ENCODE measurements around the gene PAK5. TPM values are rescaled to one million over a fixed set of nuclear protein-coding genes. Genes with fewer than 3 reads are reported as not detected.

Gene PAK5
- total RNA-seq, 4 donors from 2014 or later, result 0.04 to 0.34 (median 0.24) TPM

DNA sequence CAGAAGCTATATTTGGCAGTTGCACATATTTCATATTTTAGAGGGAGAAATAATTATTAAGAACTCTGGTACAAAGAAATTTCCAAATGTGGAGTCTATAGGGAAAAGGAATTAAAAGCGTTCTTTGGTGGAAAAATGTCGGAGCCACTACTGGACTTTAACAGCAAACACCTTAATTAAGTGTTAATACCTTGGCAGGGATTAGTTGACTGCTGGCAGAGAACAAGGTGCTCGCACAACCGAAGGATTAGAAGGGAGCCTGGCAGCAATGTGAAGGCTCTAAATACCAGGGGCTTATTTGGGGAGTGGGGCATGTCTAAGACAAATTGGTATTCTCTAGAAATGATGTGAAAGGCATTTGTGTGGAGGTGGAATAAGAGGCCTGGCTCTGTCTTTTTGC is 98.9 kb downstream of the PAK5 start:
- Histone ChIP-seq H3K36me3 (no peaks in the 10 kb centered on the region), H3K4me3 (no peak overlapping the region), H3K9me3 (no peaks in the 10 kb centered on the region), H3K27me3 (no peaks in the 10 kb centered on the region), H3K27ac (no peak overlapping the region), H3K4me1 (no peaks in the 10 kb centered on the region)
- intact Hi-C loops (cut with DNase I), result no loop called here
- 63 to 72% methylated on average over 4 of the region's 4 CpGs for WGBS, 2 donors
- DNase-seq, result no peak
- TF ChIP-seq, protein P1, sequence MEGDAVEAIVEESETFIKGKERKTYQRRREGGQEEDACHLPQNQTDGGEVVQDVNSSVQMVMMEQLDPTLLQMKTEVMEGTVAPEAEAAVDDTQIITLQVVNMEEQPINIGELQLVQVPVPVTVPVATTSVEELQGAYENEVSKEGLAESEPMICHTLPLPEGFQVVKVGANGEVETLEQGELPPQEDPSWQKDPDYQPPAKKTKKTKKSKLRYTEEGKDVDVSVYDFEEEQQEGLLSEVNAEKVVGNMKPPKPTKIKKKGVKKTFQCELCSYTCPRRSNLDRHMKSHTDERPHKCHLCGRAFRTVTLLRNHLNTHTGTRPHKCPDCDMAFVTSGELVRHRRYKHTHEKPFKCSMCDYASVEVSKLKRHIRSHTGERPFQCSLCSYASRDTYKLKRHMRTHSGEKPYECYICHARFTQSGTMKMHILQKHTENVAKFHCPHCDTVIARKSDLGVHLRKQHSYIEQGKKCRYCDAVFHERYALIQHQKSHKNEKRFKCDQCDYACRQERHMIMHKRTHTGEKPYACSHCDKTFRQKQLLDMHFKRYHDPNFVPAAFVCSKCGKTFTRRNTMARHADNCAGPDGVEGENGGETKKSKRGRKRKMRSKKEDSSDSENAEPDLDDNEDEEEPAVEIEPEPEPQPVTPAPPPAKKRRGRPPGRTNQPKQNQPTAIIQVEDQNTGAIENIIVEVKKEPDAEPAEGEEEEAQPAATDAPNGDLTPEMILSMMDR (IDR thresholded peaks at IDR 0.05), result no peak

DNA sequence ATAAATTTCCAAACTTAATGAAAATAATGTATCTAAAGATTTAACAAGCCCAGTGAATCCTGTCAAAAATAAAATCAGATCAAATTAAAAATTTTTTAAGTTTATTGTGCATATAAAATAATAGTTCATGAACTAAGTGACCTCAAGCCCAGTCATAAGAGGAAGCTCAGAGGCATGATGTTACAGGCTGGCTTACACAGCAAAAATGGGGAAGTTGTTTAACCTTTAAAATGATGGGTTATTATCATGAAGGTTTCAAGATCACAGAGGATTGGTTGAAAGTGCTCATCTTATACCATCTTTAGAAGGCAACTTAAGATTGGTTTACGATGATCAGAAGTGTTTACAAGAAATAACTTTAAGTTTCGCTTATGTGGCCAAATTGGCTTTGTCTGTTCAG is 102.5 kb downstream of the PAK5 start:
- no peaks in the 10 kb centered on the region for H3K27me3 ChIP-seq
- H3K9me3 ChIP-seq, result no peaks in the 10 kb centered on the region
- no peak overlapping the region for H3K27ac ChIP-seq
- TF ChIP-seq, protein P1 (IDR thresholded peaks at IDR 0.05), result no peak
- no peak for TF ChIP-seq POLR2A (IDR thresholded peaks at IDR 0.05)
- no peaks in the 10 kb centered on the region for H3K36me3 ChIP-seq
- no peak for DNase-seq
- 82 to 84% methylated on average over 2 of the region's 2 CpGs for WGBS, 2 donors
- H3K4me1 ChIP-seq, result no peaks in the 10 kb centered on the region
- intact Hi-C loops (cut with DNase I), result no loop called here
- H3K4me3 ChIP-seq, result no peak overlapping the region

DNA sequence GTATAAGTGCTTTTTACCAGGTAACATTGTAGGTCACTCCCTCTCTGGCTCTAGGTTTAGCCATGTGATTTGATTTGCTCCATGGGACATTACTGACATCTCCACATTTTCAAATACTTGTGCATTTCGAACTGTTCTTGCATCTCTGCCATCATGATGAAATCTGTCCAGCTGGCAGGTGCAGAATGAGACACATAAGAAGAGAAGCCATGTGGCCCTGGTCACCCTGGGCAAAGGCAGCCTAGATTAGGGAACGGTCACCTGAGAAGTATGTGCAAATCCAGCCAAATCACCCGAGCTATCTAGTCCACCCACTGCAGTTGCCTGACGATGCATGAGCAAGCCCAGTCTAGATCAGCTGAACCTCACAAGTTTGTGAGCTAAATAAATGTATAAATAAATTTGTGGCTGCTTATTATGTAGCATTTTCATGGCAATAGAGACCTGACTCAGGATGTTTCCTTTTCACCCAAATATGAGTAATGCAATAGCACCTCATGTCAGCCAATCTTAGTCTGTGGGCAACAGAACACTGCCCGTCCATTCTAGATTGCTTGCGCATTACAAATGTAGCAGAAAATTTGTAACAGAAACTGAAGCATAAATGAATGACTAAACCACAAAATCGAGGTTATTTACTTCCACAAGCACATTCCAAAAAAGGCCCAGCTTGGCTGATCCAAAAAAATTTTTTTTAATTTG is 115.2 kb downstream of the PAK5 start:
- no peaks in the 10 kb centered on the region for H3K36me3 ChIP-seq
- H3K4me3 ChIP-seq, result no peak overlapping the region
- H3K27ac ChIP-seq, result no peak overlapping the region
- no peak for DNase-seq
- TF ChIP-seq POLR2A (IDR thresholded peaks at IDR 0.05), result no peak
- TF ChIP-seq, protein P1 (IDR thresholded peaks at IDR 0.05), result no peak
- H3K9me3 ChIP-seq, result no peaks in the 10 kb centered on the region
- WGBS, 2 donors, result 62 to 79% methylated on average over 7 of the region's 7 CpGs
- H3K4me1 ChIP-seq, result no peaks in the 10 kb centered on the region
- intact Hi-C loops (cut with DNase I), result no loop called here
- no peaks in the 10 kb centered on the region for H3K27me3 ChIP-seq

DNA sequence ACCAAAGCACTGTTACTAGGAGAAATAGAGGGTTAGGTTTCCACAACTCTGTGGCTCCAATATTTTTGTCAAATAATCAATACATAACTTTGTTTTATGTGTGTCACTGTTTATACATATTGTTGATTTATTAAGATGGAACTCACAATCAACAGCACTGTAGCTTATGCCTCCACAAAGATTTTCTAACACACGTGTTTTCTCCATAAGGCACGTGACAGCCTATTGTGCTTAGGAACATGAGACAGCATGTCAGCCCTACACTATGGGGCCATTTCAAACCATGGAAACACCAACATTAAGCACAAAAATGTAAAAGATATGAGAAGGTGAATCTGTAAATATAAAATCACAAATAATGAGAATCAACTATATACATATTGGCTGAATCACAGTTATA is 127.0 kb downstream of the PAK5 start:
- DNase-seq, result no peak
- no peaks in the 10 kb centered on the region for H3K36me3 ChIP-seq
- no peak for TF ChIP-seq POLR2A (IDR thresholded peaks at IDR 0.05)
- TF ChIP-seq, protein P1 (IDR thresholded peaks at IDR 0.05), result no peak
- no peak overlapping the region for H3K4me3 ChIP-seq
- no peaks in the 10 kb centered on the region for H3K27me3 ChIP-seq
- WGBS, 2 donors, result 61 to 64% methylated on average over 2 of the region's 2 CpGs
- no peaks in the 10 kb centered on the region for H3K9me3 ChIP-seq
- intact Hi-C loops (cut with DNase I), result no loop called here
- no peak overlapping the region for H3K27ac ChIP-seq
- no peaks in the 10 kb centered on the region for H3K4me1 ChIP-seq

DNA sequence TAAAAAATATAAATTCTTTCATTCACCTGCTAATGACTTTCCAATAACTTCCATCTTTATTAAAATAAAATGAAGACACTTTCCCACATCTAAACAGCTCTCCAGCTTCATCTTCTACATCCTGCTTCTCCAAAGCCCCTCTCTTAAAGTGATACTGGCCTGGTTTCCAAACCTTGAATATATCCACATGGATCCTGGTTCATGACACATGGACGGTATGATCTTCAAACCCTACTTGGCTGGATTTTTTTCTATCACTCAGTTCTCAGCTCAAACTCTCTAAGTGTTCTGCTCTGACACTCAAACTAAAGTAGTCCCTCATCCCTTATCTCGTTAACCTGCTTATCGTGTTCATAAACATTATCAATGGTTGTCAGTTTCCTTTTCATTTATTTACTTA is 128.2 kb downstream of the PAK5 start:
- Histone ChIP-seq H3K27ac (no peak overlapping the region), H3K9me3 (no peaks in the 10 kb centered on the region), H3K27me3 (no peaks in the 10 kb centered on the region), H3K4me3 (no peak overlapping the region), H3K4me1 (no peaks in the 10 kb centered on the region), H3K36me3 (no peaks in the 10 kb centered on the region)
- DNase-seq, result no peak
- no peak for TF ChIP-seq POLR2A (IDR thresholded peaks at IDR 0.05)
- TF ChIP-seq, protein P1 (IDR thresholded peaks at IDR 0.05), result no peak
- 40 to 59% methylated on average over 3 of the region's 3 CpGs for WGBS, 2 donors
- intact Hi-C loops (cut with DNase I), result no loop called here

All from esophagus squamous epithelium (tissue), 5 donors.